ENCODE measurements around the gene RAVER1. TPM values are rescaled to one million over a fixed set of nuclear protein-coding genes. Genes with fewer than 3 reads are reported as not detected.

Gene RAVER1
- total and polyA plus RNA-seq, 2 donors (not counting 1 experiment from before 2014, with no cell fraction given), result 2.3 to 5.6 TPM

- Histone ChIP-seq H3K4me3 (replicated peaks in 1 of 4; ENCODE audit: control extremely low read depth in 1 of 4, insufficient read depth in 1 of 4, low read depth in 3 of 4, low read length in 4 of 4) (peak overlapping the region in 1 of 4 experiments; percentile 61), H4K20me1 (ENCODE audit: control insufficient read depth, extremely low read depth, insufficient read depth, low read length) (no peaks in the 10 kb centered on the region), H3K27ac (ENCODE audit: insufficient read depth, low read length) (no peak overlapping the region), H3K4me2 (ENCODE audit: extremely low read depth, insufficient read depth, low read length) (peak overlapping the region; percentile 62), H3K4me1 (ENCODE audit: control insufficient read depth, extremely low read depth, insufficient read depth, low read length) (peaks cover 7% of the 10 kb centered on the region), H3K36me3 (ENCODE audit: control insufficient read depth, insufficient read depth, low read length) (no peaks in the 10 kb centered on the region), H3K9ac (ENCODE audit: insufficient read depth, low read length) (no peak overlapping the region), H3K27me3 (ENCODE audit: control insufficient read depth, insufficient read depth, low read length) (peaks cover 13% of the 10 kb centered on the region), H2AFZ (ENCODE audit: low read length) (no peak overlapping the region), H3K9me3 (ENCODE audit: control insufficient read depth, insufficient read depth, low read depth, low read length) (no peaks in the 10 kb centered on the region), H3K79me2 (ENCODE audit: control insufficient read depth, insufficient read depth, low read length) (no peaks in the 10 kb centered on the region)
- DNase-seq (ENCODE audit: low read depth in 2 of 2), result peak; percentile 62 to 66
- peak; percentile 78 to 86 for TF ChIP-seq CTCF (conservative IDR thresholded peaks at IDR 0.05 in 1 of 2, IDR thresholded peaks at IDR 0.05 in 1 of 2; ENCODE audit: low read depth in 1 of 2, low read length in 2 of 2)
- no peak for TF ChIP-seq EZH2 (IDR thresholded peaks at IDR 0.05; ENCODE audit: low read length, missing control alignments)
These were observed 63.8 kb downstream of the RAVER1 start for GRCh38 chr19:10269333-10270179.

DNA sequence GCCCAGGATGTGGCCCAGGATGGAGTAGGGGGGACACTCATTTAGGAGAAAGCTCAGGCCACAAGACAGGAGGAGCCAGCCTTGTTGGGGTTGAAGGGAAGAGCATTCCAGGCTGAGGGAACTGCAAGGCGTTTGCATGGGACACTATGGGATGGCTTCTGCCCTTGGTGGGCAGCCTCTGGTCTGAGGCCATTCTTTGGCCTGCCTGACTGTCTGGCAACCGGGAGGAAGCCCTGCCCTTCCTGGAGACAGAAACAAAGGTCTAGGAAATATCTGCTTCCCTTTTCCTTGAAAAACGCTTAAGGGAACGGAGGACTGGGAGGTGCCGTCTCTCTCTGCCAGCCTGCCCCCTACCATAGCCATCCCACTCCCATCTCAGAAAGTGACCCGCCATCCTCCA lies 65.3 kb downstream of the RAVER1 start:
- Histone ChIP-seq H3K36me3 (ENCODE audit: control insufficient read depth, insufficient read depth, low read length) (no peaks in the 10 kb centered on the region), H3K9ac (ENCODE audit: insufficient read depth, low read length) (no peak overlapping the region), H3K4me3 (replicated peaks in 1 of 4; ENCODE audit: control extremely low read depth in 1 of 4, insufficient read depth in 1 of 4, low read depth in 3 of 4, low read length in 4 of 4) (no peak overlapping the region), H2AFZ (ENCODE audit: low read length) (no peak overlapping the region), H3K79me2 (ENCODE audit: control insufficient read depth, insufficient read depth, low read length) (no peaks in the 10 kb centered on the region), H3K27ac (ENCODE audit: insufficient read depth, low read length) (no peak overlapping the region), H3K4me2 (ENCODE audit: extremely low read depth, insufficient read depth, low read length) (no peak overlapping the region), H3K4me1 (ENCODE audit: control insufficient read depth, extremely low read depth, insufficient read depth, low read length) (peaks cover 7% of the 10 kb centered on the region), H3K9me3 (ENCODE audit: control insufficient read depth, insufficient read depth, low read depth, low read length) (no peaks in the 10 kb centered on the region), H3K27me3 (ENCODE audit: control insufficient read depth, insufficient read depth, low read length) (peaks cover 13% of the 10 kb centered on the region), H4K20me1 (ENCODE audit: control insufficient read depth, extremely low read depth, insufficient read depth, low read length) (no peaks in the 10 kb centered on the region)
- DNase-seq (ENCODE audit: low read depth in 2 of 2), result no peak
- TF ChIP-seq EZH2 (IDR thresholded peaks at IDR 0.05; ENCODE audit: low read length, missing control alignments) (no peak), CTCF (conservative IDR thresholded peaks at IDR 0.05 in 1 of 2, IDR thresholded peaks at IDR 0.05 in 1 of 2; ENCODE audit: low read depth in 1 of 2, low read length in 2 of 2) (no peak)

DNA sequence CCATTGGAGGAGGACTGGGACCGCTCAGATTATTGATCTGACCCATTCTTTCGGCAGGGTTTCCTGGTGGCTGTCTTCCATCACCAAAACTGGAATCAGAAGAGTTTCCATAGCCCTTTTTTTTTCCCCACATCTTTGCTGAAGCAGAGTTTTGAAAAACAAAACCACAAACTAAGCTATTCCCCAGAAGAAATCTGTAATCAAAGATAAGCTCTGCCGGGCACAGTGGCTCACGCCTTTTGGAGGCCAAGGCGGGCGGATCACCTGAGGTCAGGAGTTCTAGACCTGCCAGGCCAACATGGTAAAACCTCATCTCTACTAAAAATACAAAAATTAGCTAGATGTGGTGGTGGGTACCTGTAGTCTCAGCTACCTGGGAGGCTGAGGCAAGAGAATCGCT lies 66.6 kb downstream of the RAVER1 start:
- no peak for DNase-seq (ENCODE audit: low read depth in 2 of 2)
- no peaks in the 10 kb centered on the region for H4K20me1 ChIP-seq (ENCODE audit: control insufficient read depth, extremely low read depth, insufficient read depth, low read length)
- H3K36me3 ChIP-seq (ENCODE audit: control insufficient read depth, insufficient read depth, low read length), result no peaks in the 10 kb centered on the region
- no peak overlapping the region for H3K27ac ChIP-seq (ENCODE audit: insufficient read depth, low read length)
- peaks cover 7% of the 10 kb centered on the region for H3K4me1 ChIP-seq (ENCODE audit: control insufficient read depth, extremely low read depth, insufficient read depth, low read length)
- peaks cover 13% of the 10 kb centered on the region for H3K27me3 ChIP-seq (ENCODE audit: control insufficient read depth, insufficient read depth, low read length)
- no peak overlapping the region for H3K4me3 ChIP-seq (replicated peaks in 1 of 4; ENCODE audit: control extremely low read depth in 1 of 4, insufficient read depth in 1 of 4, low read depth in 3 of 4, low read length in 4 of 4)
- H2AFZ ChIP-seq (ENCODE audit: low read length), result no peak overlapping the region
- no peak for TF ChIP-seq EZH2 (IDR thresholded peaks at IDR 0.05; ENCODE audit: low read length, missing control alignments)
- H3K9me3 ChIP-seq (ENCODE audit: control insufficient read depth, insufficient read depth, low read depth, low read length), result no peaks in the 10 kb centered on the region
- H3K4me2 ChIP-seq (ENCODE audit: extremely low read depth, insufficient read depth, low read length), result no peak overlapping the region
- H3K79me2 ChIP-seq (ENCODE audit: control insufficient read depth, insufficient read depth, low read length), result no peaks in the 10 kb centered on the region
- H3K9ac ChIP-seq (ENCODE audit: insufficient read depth, low read length), result no peak overlapping the region

Other genes starting within 250 kb of the RAVER1 start
- gene SHFL, start 247.2 kb downstream of the RAVER1 start, total RNA-seq, result 25.7 and 29.4 TPM in 2 replicates
- 17.0 and 29.0 TPM in 2 replicates for gene SHFL, start 247.2 kb downstream of the RAVER1 start, polyA plus RNA-seq
- gene ANGPTL6, start 230.9 kb downstream of the RAVER1 start, total RNA-seq, result 0.26 and 0.33 TPM in 2 replicates
- 0.12 and 0.14 TPM in 2 replicates for gene ANGPTL6, start 230.9 kb downstream of the RAVER1 start, polyA plus RNA-seq
- gene PPAN, start 227.2 kb downstream of the RAVER1 start, total RNA-seq, result 22.6 and 26.5 TPM in 2 replicates
- gene PPAN, start 227.2 kb downstream of the RAVER1 start, polyA plus RNA-seq, result 15.3 and 19.7 TPM in 2 replicates
- gene P2RY11, start 221.8 kb downstream of the RAVER1 start, total RNA-seq, result 2.6 and 3.3 TPM in 2 replicates
- gene P2RY11, start 221.8 kb downstream of the RAVER1 start, polyA plus RNA-seq, result 0.68 and 0.88 TPM in 2 replicates
- gene EIF3G, start 213.6 kb downstream of the RAVER1 start, total RNA-seq, result 296 and 385 TPM in 2 replicates
- gene EIF3G, start 213.6 kb downstream of the RAVER1 start, polyA plus RNA-seq, result 169 and 236 TPM in 2 replicates
- 22.6 and 33.7 TPM in 2 replicates for gene DNMT1, start 138.6 kb downstream of the RAVER1 start, total RNA-seq
- 36.7 and 88.4 TPM in 2 replicates for gene DNMT1, start 138.6 kb downstream of the RAVER1 start, polyA plus RNA-seq
- gene S1PR2, start 102.2 kb downstream of the RAVER1 start, total RNA-seq, result 25.9 and 39.3 TPM in 2 replicates
- 29.6 and 30.4 TPM in 2 replicates for gene S1PR2, start 102.2 kb downstream of the RAVER1 start, polyA plus RNA-seq
- 16.7 and 17.2 TPM in 2 replicates for gene MRPL4, start 81.3 kb downstream of the RAVER1 start, total RNA-seq
- 25.7 and 40.4 TPM in 2 replicates for gene MRPL4, start 81.3 kb downstream of the RAVER1 start, polyA plus RNA-seq
- 8.9 and 15.9 TPM in 2 replicates for gene ICAM1, start 62.4 kb downstream of the RAVER1 start, total RNA-seq
- 6.9 and 15.2 TPM in 2 replicates for gene ICAM1, start 62.4 kb downstream of the RAVER1 start, polyA plus RNA-seq
- gene ICAM4, start 46.6 kb downstream of the RAVER1 start, total RNA-seq, result 1.8 and 4.1 TPM in 2 replicates
- gene ICAM4, start 46.6 kb downstream of the RAVER1 start, polyA plus RNA-seq, result 0.42 and 0.58 TPM in 2 replicates
- 1.8 and 2.5 TPM in 2 replicates for gene ICAM5, start 43.6 kb downstream of the RAVER1 start, total RNA-seq
- gene ICAM5, start 43.6 kb downstream of the RAVER1 start, polyA plus RNA-seq, result 0.47 and 0.55 TPM in 2 replicates
- gene ZGLP1, start 23.7 kb downstream of the RAVER1 start, total RNA-seq, result 0.51 and 0.66 TPM in 2 replicates
- 0.35 TPM in 2 replicates for gene ZGLP1, start 23.7 kb downstream of the RAVER1 start, polyA plus RNA-seq
- gene FDX2, start 17.5 kb downstream of the RAVER1 start, total RNA-seq, result 14.1 and 21.0 TPM in 2 replicates
- gene FDX2, start 17.5 kb downstream of the RAVER1 start, polyA plus RNA-seq, result 14.0 and 20.8 TPM in 2 replicates
- gene ICAM3, start 6.1 kb upstream of the RAVER1 start, total RNA-seq, result 4.3 and 5.1 TPM in 2 replicates
- 4.5 and 7.1 TPM in 2 replicates for gene ICAM3, start 6.1 kb upstream of the RAVER1 start, polyA plus RNA-seq
- gene TYK2, start 47.0 kb upstream of the RAVER1 start, total RNA-seq, result 72.4 and 95.5 TPM in 2 replicates
- 17.4 and 24.0 TPM in 2 replicates for gene TYK2, start 47.0 kb upstream of the RAVER1 start, polyA plus RNA-seq
- gene CDC37, start 70.0 kb upstream of the RAVER1 start, total RNA-seq, result 108 and 129 TPM in 2 replicates
- gene CDC37, start 70.0 kb upstream of the RAVER1 start, polyA plus RNA-seq, result 266 and 342 TPM in 2 replicates
- 3.1 and 4.1 TPM in 2 replicates for gene PDE4A, start 87.0 kb upstream of the RAVER1 start, total RNA-seq
- 3.6 and 4.9 TPM in 2 replicates for gene PDE4A, start 87.0 kb upstream of the RAVER1 start, polyA plus RNA-seq
- 81.7 and 103 TPM in 2 replicates for gene KEAP1, start 169.8 kb upstream of the RAVER1 start, total RNA-seq
- gene KEAP1, start 169.8 kb upstream of the RAVER1 start, polyA plus RNA-seq, result 36.1 and 51.3 TPM in 2 replicates
- under 0.01 TPM in 1 of 2 replicates, not detected in the other for gene S1PR5, start 183.9 kb upstream of the RAVER1 start, total RNA-seq
- 0.02 and 0.19 TPM in 2 replicates for gene S1PR5, start 183.9 kb upstream of the RAVER1 start, polyA plus RNA-seq
- 13.4 and 14.9 TPM in 2 replicates for gene ATG4D, start 210.4 kb upstream of the RAVER1 start, total RNA-seq
- gene ATG4D, start 210.4 kb upstream of the RAVER1 start, polyA plus RNA-seq, result 7.2 and 12.8 TPM in 2 replicates
- 8.6 and 10.0 TPM in 2 replicates for gene KRI1, start 232.5 kb upstream of the RAVER1 start, total RNA-seq
- 9.4 and 12.6 TPM in 2 replicates for gene KRI1, start 232.5 kb upstream of the RAVER1 start, polyA plus RNA-seq
- gene CDKN2D, start 235.4 kb upstream of the RAVER1 start, total RNA-seq, result 3.9 and 10.7 TPM in 2 replicates
- 9.7 and 15.7 TPM in 2 replicates for gene CDKN2D, start 235.4 kb upstream of the RAVER1 start, polyA plus RNA-seq